Skeletal muscle satellite cell (primary cell): ENCODE results near the gene ERN1.
"Not testable (repeated sequence)": the region's sequence is repeated elsewhere in the genome, so short reads cannot be mapped to it uniquely, and the experiment has no call there.

Experiments used
- H3K27me3 ChIP-seq: 2 replicates; pipeline ENCODE4 v1.7.0; 2013; ENCODE audit warnings: low read length; ENCODE audit not compliant: control insufficient read depth, insufficient read depth
- H3K36me3 ChIP-seq: 2 replicates; pipeline ENCODE4 v1.7.0; 2013; ENCODE audit warnings: mild to moderate bottlenecking, control low read depth, low read length; ENCODE audit not compliant: insufficient read depth
- H3K4me1 ChIP-seq: 2 replicates; pipeline ENCODE4 v1.7.0; 2013; ENCODE audit warnings: low read length; ENCODE audit not compliant: control insufficient read depth, insufficient read depth
- H3K4me2 ChIP-seq: 2 replicates; pipeline ENCODE4 v1.7.0; 2013; ENCODE audit warnings: mild to moderate bottlenecking, low read length
- H3K4me3 ChIP-seq: 2 replicates; pipeline ENCODE4 v1.7.0; 2013; ENCODE audit warnings: low read length
- H3K9ac ChIP-seq: 2 replicates; pipeline ENCODE4 v1.7.0; 2013; ENCODE audit warnings: mild to moderate bottlenecking, low read depth, low read length, moderate library complexity
- H3K9me3 ChIP-seq: replicated peaks from 2 replicates; pipeline ENCODE4 v1.7.0; 2013; ENCODE audit warnings: mild to moderate bottlenecking, control low read depth, low read length

The ERN1 gene

DNA sequence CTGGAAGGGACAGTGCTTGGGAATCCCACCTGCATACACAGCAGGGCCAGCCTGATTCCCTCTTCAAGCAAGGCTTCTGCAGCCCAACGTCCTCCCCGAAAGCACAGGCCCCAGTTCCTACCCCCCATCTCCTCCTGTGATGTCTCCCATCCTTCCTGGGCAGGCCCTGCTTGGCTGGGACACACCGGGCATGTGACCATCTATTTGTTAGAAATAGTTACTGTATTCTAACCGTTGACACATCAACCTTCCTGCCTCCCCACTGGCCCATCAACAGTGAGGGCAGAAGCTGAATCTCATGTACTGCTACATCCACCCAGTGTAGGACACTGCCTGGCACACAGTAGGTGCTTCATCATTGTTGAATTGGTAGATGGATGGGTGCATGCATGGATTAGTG is 121.1 kb downstream of the ERN1 start:
- no peaks in the 10 kb centered on the region for H3K9me3 ChIP-seq
- H3K36me3 ChIP-seq, result no peaks in the 10 kb centered on the region
- H3K4me3 ChIP-seq, result no peak overlapping the region
- H3K4me1 ChIP-seq, result peaks cover 26% of the 10 kb centered on the region
- peaks cover 6% of the 10 kb centered on the region for H3K27me3 ChIP-seq
- no peak overlapping the region for H3K9ac ChIP-seq
- H3K4me2 ChIP-seq, result no peak overlapping the region

DNA sequence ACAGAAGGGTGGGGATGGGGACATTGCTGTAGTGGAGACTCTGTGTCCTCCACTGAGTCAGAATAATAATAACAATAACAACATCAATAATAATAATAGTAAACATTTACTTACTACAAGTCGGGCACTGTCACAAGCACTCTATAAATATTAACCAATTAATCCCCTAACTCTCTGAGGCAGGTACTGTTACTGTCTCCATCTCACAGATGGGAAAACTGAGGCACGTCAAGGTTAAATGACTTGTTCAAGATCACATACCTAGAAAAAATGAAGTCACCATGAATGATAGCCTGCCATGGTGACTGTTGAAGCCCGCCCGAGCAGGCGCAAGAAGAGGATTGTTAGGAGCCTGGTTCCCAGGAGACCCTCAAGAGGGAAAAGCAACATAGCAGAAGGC is 121.6 kb downstream of the ERN1 start:
- no peaks in the 10 kb centered on the region for H3K36me3 ChIP-seq
- H3K9me3 ChIP-seq, result no peaks in the 10 kb centered on the region
- H3K9ac ChIP-seq, result no peak overlapping the region
- no peak overlapping the region for H3K4me2 ChIP-seq
- peaks cover 26% of the 10 kb centered on the region for H3K4me1 ChIP-seq
- peaks cover 9% of the 10 kb centered on the region for H3K27me3 ChIP-seq
- H3K4me3 ChIP-seq, result no peak overlapping the region

DNA sequence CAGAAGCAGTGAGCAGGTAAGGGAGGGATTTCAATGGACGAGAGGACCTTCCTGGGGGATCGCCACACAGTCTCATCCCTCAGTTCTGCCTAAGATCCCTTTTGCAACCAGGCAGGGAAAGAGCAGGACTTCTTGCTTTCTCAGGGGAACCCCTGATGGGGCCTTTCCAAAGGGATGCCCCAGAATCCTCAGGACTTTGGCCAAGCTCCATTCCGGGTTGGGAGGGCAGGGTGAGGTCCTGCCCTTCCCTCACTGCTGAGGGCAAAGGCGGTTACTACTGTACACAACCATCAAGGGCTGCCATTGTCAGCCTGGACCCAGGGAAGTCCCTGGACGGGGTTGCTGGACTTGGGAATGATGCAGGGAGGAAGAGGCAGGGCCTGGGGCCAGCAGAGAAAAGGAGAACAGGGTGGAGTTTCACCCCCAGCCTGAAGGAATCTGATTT is 122.1 kb downstream of the ERN1 start:
- Histone ChIP-seq H3K36me3 (no peaks in the 10 kb centered on the region), H3K4me3 (no peak overlapping the region), H3K9ac (no peak overlapping the region), H3K27me3 (peaks cover 14% of the 10 kb centered on the region), H3K4me1 (peaks cover 26% of the 10 kb centered on the region), H3K9me3 (no peaks in the 10 kb centered on the region), H3K4me2 (no peak overlapping the region)

DNA sequence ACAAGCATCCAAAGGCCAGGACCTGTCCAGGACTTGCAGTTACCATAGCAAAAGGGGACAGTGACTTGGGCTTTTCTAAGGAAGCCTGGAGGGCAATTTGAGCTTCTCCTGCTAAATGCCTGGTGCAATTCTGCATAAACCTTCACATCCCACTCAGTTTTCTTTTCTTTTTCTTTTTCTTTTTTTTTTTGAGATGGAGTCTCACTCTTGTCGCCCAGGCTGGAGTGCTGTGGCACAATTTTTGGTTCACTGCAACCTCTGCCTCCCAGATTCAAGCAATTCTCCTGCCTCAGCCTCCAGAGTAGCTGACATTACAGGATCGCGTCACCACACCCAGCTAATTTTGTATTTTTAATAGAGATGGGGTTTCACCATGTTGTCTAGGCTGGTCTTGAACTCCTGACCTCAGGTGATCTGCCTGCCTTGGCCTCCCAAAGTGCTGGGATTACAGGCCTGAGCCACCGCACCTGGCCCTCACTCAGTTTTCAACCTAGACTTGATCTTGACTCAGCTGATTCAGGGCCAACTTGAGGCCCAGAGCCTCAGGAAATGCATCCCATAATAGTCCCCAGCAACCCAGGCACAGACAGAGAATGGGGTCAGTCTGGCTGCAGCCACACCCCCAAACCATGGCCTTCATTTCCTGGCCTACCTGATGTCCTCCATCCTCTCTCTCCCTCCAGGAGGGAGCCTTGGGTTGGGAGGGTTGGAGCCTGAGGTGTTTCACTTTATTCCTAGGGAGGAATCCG is 122.7 kb downstream of the ERN1 start:
- not testable (repeated sequence) for H3K4me2 ChIP-seq, H3K36me3 ChIP-seq, H3K9me3 ChIP-seq, H3K9ac ChIP-seq, H3K4me3 ChIP-seq
- H3K4me1 ChIP-seq, result peaks cover 26% of the 10 kb centered on the region
- peaks cover 18% of the 10 kb centered on the region for H3K27me3 ChIP-seq

DNA sequence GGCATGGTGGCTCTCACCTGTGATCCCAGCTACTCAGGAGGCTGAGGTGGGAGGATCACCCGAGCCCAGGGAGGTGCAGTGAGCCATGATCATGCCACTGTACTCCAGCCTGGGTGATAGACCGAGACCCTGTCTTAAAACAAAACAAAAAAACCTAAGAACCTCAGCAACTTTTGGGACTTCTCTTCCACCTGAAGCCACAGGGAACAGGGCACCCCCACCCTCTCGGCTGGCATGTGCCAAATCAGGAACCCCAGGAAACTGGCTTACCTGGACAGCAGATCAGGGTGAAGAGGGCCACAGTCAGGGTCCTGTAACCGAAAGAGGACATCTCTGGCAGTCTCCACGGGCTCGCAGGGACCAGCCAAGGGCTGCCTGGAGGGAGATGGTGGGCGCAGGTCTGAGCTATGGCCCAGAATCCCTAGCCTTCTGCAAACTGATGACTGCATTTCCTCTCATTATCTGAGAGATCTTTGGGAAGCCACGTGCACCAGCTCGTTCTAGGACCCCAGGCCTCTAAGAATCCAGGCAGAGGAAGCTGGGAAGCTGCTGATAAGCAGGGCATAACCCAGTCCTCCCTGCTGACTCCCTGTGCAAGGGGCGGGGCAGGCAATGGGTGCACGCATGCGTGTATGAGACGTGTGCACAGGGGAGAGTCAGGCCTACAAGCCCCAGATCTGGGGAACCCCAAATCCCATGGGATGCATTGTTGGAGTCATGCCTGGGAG is 123.4 kb downstream of the ERN1 start:
- Histone ChIP-seq H3K9me3 (no peaks in the 10 kb centered on the region), H3K4me2 (no peak overlapping the region), H3K4me3 (no peak overlapping the region), H3K27me3 (peaks cover 24% of the 10 kb centered on the region), H3K36me3 (no peaks in the 10 kb centered on the region), H3K4me1 (peaks cover 26% of the 10 kb centered on the region), H3K9ac (no peak overlapping the region)

DNA sequence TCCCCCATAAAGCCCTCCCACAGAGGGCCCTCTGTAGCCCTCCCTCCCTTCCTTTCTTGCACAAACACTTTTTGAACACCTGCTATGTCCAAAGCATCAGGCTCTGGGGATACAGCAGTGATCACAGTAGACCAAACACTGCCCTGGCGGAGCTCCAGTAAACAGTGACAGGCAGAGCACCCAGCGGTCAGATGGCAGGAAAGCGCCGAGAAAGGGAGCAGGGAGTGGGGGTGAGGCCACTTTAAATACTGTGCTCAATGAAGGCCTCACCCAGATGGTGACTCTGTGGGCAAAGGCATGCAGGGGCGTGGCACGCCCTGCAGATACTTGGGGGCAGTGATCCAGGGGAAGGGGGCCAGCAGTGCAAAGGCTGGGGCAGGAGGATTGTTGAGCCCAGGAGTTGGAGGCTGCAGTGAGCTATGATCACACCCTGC is 124.2 kb downstream of the ERN1 start:
- H3K4me1 ChIP-seq, result peaks cover 26% of the 10 kb centered on the region
- no peak overlapping the region for H3K9ac ChIP-seq

DNA sequence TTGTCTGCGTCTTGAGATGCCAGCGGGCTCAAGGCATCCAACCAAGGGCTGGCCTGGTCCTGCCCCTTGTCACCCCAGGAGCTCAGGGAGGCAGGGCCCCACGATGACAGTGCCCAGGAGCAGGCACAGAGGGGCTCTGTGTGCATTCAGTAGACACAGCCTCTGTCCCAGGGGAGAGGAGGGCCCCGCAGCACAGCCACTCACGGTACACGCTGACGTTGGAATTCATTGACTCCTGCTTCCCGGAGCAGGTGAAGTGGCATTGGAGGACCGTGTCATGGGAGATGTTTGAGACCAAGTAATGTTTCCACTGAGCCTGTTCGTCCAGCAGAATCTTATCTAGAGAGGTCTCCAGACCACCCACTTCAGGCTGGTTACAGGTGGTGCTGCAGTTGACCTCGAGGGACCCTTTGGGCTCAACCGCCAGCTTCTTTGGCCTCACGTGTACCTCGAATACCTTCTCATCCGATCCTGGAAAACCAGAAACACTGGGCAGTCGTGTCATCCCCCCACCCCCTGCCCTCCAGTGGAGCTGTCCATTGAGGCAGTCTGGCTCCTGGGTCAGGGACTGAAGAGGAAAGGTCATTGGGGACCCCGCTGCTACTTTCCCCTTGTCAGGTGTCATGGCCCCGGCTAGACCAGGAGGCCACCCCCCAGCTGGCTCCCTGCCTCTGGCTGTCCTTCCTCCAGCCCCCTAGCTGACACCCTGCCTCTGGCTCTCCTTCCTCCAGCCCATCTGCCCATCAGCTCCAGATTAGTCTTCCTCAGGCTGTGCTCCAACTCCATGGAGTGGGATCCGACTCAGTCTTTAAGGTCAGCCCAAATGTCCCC is 124.8 kb downstream of the ERN1 start:
- Histone ChIP-seq H3K9ac (no peak overlapping the region), H3K36me3 (no peaks in the 10 kb centered on the region), H3K4me1 (peaks cover 25% of the 10 kb centered on the region)

More for the DNA sequence above, 124.2 kb downstream of the ERN1 start:
- no peak overlapping the region for H3K4me3 ChIP-seq
- no peaks in the 10 kb centered on the region for H3K36me3 ChIP-seq
- H3K9me3 ChIP-seq, result no peaks in the 10 kb centered on the region
- H3K27me3 ChIP-seq, result peaks cover 26% of the 10 kb centered on the region
- no peak overlapping the region for H3K4me2 ChIP-seq

DNA sequence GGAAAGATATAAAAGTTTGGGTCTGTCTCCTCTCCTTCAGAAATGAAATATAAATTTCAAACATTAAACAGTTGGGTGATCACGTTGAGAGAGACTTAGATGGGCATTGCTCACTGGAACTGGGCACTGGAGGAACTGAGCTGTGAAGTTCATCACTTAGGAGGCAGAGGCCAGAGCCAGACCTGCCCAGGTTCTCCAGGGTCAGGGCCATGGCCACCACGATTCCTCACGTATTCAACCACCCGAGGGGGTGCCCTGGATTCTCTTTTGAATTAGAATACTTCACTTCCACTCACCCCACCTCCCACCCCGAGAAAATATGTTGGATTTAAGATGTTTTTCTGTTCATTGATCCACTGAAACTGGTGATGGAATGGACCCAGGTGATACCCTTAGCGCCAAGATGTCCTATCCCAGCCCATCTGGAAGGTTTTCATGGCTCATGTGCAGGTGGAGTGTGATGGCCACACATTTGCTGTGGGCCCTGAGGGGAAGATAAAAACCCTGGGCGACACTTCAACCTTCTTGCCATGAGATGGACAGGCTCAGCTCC is 125.7 kb downstream of the ERN1 start:
- H3K4me2 ChIP-seq, result no peak overlapping the region
- H3K4me1 ChIP-seq, result peaks cover 18% of the 10 kb centered on the region
- H3K36me3 ChIP-seq, result no peaks in the 10 kb centered on the region

More for the DNA sequence above, 124.8 kb downstream of the ERN1 start:
- Histone ChIP-seq H3K9me3 (no peaks in the 10 kb centered on the region), H3K4me2 (no peak overlapping the region), H3K4me3 (no peak overlapping the region), H3K27me3 (peaks cover 26% of the 10 kb centered on the region)

DNA sequence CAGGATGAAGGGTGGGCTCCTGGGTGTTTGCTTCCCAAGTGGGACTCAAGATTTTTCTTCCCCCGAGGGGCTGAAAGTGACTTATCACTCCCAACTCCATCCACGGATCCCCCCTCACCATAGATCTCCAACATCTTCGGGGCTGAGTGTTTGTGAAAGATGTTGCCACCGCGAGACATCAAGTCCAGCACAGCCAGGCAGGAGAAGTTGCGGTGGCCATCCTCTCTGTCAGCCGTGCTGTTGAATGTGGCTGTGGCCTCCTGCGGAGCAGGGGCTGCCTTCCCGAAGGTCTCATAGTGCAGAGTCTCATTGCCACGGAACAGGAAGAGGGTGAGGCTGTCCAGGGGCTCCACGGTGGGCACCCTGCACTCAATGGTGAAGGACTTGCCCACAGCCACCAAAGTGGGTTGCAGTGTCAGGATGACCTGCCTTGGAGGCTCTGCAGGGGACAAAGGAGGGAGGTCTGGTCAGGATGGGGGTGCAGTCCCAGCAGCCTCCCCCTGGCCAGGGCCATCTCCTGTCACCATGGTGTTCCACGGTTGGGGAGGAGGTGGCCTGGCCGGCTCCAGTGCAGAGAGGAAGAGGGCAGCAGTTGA is 126.3 kb downstream of the ERN1 start:
- Histone ChIP-seq H3K9ac (no peak overlapping the region), H3K4me1 (peaks cover 12% of the 10 kb centered on the region), H3K4me3 (no peak overlapping the region), H3K9me3 (no peaks in the 10 kb centered on the region), H3K4me2 (no peak overlapping the region), H3K27me3 (peaks cover 36% of the 10 kb centered on the region), H3K36me3 (no peaks in the 10 kb centered on the region)

More for the DNA sequence above, 125.7 kb downstream of the ERN1 start:
- no peak overlapping the region for H3K4me3 ChIP-seq
- no peaks in the 10 kb centered on the region for H3K9me3 ChIP-seq
- peaks cover 29% of the 10 kb centered on the region for H3K27me3 ChIP-seq
- H3K9ac ChIP-seq, result no peak overlapping the region

DNA sequence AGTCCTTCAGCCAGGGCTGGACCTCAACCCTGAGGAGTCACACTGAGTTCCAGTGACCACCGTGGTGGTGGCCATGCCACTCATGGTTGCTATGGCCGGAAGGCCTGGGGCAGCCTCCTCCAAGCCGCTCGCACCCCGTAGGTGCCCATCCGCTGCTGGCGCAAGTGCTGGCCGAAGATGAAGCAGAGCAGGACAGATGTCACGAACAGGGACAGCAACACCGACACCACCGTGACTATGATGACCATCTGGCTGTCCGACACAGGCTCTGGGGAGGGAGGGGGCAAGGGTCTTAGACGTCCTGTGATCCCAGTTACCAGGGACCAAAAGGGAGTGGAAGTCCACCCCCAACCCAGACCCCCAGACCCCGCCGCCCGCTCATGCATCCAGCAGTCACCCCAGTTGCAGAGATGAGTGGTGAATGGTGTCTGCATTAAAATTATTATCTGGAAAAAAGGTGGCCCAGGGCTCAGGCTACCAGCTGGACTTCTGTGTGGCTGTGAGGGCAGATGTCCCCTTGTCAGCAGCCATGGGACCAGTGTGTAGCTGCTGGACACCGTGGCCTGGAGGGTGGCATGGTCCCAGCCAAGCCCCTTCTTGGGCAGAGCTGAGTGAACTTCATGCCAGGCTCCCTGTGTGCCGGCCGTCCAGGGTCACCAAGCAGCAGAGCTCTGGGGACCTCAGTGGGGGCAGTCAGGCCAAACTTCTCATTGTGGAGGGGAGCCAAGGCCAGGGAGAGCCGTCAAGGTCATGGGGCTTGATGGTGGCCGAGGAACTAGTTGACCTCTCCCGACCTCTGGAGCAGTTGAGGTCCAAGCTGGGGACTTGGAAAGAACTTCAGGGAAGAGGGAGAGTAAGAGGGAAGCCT is 127.1 kb downstream of the ERN1 start:
- Histone ChIP-seq H3K9ac (no peak overlapping the region), H3K4me2 (no peak overlapping the region), H3K36me3 (no peaks in the 10 kb centered on the region), H3K9me3 (no peaks in the 10 kb centered on the region), H3K4me1 (peaks cover 11% of the 10 kb centered on the region), H3K4me3 (no peak overlapping the region), H3K27me3 (peaks cover 41% of the 10 kb centered on the region)
